Retinal pigment epithelial cell (primary cell): ENCODE results near the gene RAB43.
A peak's percentile ranks its signal among the peaks of the same experiment; 100 is the strongest.
"Not testable (repeated sequence)": the region's sequence is repeated elsewhere in the genome, so short reads cannot be mapped to it uniquely, and the experiment has no call there.

Source experiments
- DNase-seq: peaks from one replicate; pipeline ENCODE4 v3.0.0-alpha.2; 2010; ENCODE audit warnings: low read depth
- H3K4me3 ChIP-seq: 2 replicates; pipeline ENCODE4 v1.5.1; 2011; ENCODE audit warnings: mild to moderate bottlenecking, low read length, control low read depth, moderate library complexity
- TF ChIP-seq, protein P1 (sequence below): conservative IDR thresholded peaks from 2 replicates; pipeline ENCODE4 v1.5.1; 2011; ENCODE audit warnings: low read depth, low read length, control low read depth, inconsistent platforms

The RAB43 gene

DNA sequence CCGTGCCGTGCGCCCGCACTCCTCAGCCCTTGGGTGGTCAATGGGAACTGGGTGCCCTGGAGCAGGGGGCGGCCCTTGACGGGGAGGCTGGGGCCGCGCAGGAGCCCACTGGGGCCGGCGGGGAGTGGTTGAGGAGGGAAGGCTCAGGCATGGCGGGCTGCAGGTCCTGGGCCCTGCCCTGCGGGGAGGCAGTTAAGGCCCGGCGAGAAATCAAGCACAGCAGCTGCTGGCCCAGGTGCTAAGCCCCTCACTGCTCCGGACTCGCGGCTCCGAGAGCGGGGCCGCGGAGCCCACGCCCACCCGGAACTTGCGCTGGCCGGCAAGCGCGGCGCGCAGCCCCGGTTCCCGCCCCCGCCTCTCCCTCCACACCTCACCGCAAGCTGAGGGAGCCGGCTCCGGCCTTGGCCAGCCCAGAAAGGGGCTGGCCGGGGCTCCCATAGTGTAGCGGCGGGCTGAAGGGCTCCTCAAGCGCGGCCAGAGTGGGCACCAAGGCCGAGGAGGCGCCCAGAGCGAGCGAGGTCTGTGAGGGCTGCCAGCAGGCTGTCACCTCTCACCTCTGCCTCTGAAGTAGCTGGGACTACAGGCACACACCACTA lies 53.2 kb downstream of the RAB43 start:
- TF ChIP-seq, protein P1, sequence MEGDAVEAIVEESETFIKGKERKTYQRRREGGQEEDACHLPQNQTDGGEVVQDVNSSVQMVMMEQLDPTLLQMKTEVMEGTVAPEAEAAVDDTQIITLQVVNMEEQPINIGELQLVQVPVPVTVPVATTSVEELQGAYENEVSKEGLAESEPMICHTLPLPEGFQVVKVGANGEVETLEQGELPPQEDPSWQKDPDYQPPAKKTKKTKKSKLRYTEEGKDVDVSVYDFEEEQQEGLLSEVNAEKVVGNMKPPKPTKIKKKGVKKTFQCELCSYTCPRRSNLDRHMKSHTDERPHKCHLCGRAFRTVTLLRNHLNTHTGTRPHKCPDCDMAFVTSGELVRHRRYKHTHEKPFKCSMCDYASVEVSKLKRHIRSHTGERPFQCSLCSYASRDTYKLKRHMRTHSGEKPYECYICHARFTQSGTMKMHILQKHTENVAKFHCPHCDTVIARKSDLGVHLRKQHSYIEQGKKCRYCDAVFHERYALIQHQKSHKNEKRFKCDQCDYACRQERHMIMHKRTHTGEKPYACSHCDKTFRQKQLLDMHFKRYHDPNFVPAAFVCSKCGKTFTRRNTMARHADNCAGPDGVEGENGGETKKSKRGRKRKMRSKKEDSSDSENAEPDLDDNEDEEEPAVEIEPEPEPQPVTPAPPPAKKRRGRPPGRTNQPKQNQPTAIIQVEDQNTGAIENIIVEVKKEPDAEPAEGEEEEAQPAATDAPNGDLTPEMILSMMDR = no peak
- no peak for DNase-seq
- H3K4me3 ChIP-seq = peak overlapping the region; percentile 28

GRCh38 chr3:129067719-129068118 lies 53.9 kb downstream of the RAB43 start:
- not testable (repeated sequence) for DNase-seq, H3K4me3 ChIP-seq

- H3K4me3 ChIP-seq = no peak overlapping the region
- TF ChIP-seq, protein P1 = no peak
- no peak for DNase-seq
Observed at GRCh38 chr3:129065720-129066073, 55.9 kb downstream of the RAB43 start.

DNA sequence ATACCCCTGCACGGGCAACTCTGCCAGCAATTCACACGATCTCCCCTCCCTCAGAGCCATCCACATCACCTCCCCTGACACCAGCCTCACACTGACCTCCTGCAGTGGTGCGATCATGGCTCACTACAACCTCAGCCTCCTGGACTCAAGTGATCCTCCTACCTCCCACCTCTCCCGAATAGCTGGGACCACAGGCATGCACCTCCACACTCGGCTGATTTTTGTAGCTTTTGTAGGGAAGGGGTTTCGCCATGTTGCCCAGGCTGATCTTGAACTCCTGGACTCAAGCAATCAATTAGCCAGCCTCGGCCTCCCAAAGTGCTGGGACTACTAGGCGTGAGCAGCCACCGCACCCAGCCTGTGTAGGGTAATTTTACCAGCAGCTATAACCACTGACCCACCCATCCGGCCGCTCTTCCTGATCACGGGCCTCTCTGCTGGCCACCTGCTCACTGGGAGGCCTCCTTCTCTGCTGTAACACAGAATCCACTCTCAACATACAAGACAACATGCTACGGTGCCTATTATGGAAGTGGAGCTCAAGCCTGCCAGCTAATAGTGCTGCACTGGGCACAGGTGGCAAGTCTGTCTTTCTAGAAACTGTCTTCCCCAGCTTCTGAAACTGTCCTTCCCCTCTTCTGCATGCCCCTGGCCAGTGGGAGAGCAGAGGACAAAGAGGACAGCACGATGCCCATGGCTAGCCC lies 56.4 kb downstream of the RAB43 start:
- TF ChIP-seq, protein P1 = no peak
- H3K4me3 ChIP-seq = no peak overlapping the region
- DNase-seq = no peak

DNA sequence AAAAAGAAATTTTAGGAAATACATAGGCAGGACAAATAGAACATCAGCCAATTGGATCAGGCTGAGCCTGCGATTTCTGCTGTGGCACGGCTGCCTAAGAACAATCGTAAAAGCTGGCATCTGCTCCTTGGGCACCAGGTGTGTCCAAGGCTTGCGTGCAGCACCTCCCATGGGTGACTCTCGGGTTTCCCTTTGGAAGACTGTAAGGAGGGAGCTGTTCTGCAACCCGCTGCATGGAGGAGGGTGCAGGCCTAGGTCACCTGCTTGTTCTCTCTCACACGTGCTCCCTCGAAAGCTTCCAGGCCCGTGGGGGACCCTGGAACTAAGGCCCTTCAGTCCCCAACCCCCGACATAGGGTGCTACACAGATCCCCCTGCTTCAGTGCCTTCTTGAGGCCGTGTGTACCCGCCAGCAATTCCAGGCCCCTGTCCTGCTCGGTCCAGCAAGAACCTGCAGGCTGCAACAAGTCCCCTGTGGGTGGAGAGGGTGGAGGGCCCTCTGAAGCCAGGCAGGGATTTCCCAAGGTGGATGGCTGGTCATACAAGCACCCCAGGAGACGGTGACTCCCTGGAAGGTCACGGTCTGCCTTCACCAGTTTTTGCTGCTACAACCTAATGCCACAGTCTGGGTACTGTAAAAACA lies 57.6 kb downstream of the RAB43 start:
- H3K4me3 ChIP-seq = no peak overlapping the region
- no peak for DNase-seq
- TF ChIP-seq, protein P1 = no peak

DNA sequence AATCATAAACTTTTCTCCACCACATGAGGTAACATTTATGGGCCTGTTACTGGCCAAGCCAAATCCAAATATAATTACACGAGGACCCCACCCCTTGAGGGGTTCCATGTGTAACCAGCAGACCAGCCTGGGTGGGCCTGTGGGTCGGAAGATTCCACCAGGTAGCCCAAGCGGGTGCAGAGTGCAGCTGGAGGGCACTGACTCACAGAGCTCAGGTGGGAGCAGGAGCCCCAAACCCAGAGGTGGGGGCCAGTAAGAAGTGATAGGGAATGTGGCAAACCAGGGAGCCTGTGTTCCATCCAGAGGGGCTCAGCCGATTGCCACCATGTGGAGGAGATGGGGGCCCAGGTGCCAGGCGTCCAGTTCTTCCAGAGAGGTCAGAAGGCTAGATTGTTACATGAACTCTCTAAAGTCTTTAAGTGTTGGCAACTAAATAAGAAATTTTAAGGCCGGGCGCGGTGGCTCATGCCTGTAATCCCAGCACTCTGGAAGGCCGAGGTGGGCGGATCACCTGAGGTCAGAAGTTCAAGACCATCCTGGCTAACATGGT lies 58.4 kb downstream of the RAB43 start:
- H3K4me3 ChIP-seq = no peak overlapping the region
- no peak for DNase-seq

More for the DNA sequence above, 58.4 kb downstream of the RAB43 start:
- TF ChIP-seq, protein P1 = no peak
